SK-N-SH treated with all-trans-retinoic acid at 6 μM for 48 hours (cell line): ENCODE results near the gene EPM2AIP1.

ENCODE experiments used
- ATAC-seq: fragments of 200-7000 bp; cut with Tn5 transposase; 3 replicates; pipeline ENCODE4 v1.9.1; 2020; ENCODE audit warnings: mild to moderate bottlenecking, moderate library complexity
- BACH2 ChIP-seq: fragments of 250-450 bp; sonication (Bioruptor Pico); IDR thresholded peaks from 2 replicates; pipeline ENCODE4 v1.9.0; 2021; ENCODE audit warnings: mild to moderate bottlenecking, borderline replicate concordance
- CSDC2 ChIP-seq: fragments of 250-450 bp; sonication (Bioruptor Pico); IDR thresholded peaks from 2 replicates; pipeline ENCODE4 v1.5.0; 2020; ENCODE audit warnings: mild to moderate bottlenecking, moderate library complexity
- ESRRG ChIP-seq: fragments of 250-450 bp; sonication (Bioruptor Pico); IDR thresholded peaks from 2 replicates; pipeline ENCODE4 v1.6.1; 2021; ENCODE audit warnings: mild to moderate bottlenecking
- GLIS3 ChIP-seq: fragments of 250-450 bp; sonication (Bioruptor Pico); IDR thresholded peaks from 2 replicates; pipeline ENCODE4 v1.5.0; 2020; ENCODE audit warnings: mild to moderate bottlenecking, moderate library complexity
- ISL1 ChIP-seq: fragments of 250-450 bp; sonication (Bioruptor Pico); IDR thresholded peaks from 2 replicates; pipeline ENCODE4 v2.1.2; 2022; ENCODE audit warnings: mild to moderate bottlenecking, moderate library complexity
- OSR1 ChIP-seq: fragments of 250-450 bp; sonication (Bioruptor Pico); IDR thresholded peaks from 2 replicates; pipeline ENCODE4 v1.8.0; 2022; ENCODE audit warnings: moderate library complexity, mild to moderate bottlenecking, inconsistent platforms
- PPARA ChIP-seq: fragments of 250-450 bp; sonication (Bioruptor Pico); IDR thresholded peaks from 2 replicates; pipeline ENCODE4 v1.5.0; 2020; ENCODE audit warnings: mild to moderate bottlenecking, borderline replicate concordance
- RARB ChIP-seq: fragments of 250-450 bp; sonication (Bioruptor Pico); IDR thresholded peaks from 2 replicates; pipeline ENCODE4 v1.8.0; 2021; ENCODE audit warnings: mild to moderate bottlenecking, moderate library complexity
- SNAI2 ChIP-seq: fragments of 250-450 bp; sonication (Bioruptor Pico); IDR thresholded peaks from 2 replicates; pipeline ENCODE4 v1.5.0; 2020; ENCODE audit warnings: mild to moderate bottlenecking, moderate library complexity
- TCF4 ChIP-seq: fragments of 250-450 bp; sonication (Bioruptor Pico); IDR thresholded peaks from 2 replicates; pipeline ENCODE4 v1.8.0; 2021; ENCODE audit warnings: mild to moderate bottlenecking, moderate library complexity, borderline replicate concordance
- TOX ChIP-seq: fragments of 250-450 bp; sonication (Bioruptor Pico); IDR thresholded peaks from 2 replicates; pipeline ENCODE4 v1.8.0; 2021; ENCODE audit warnings: mild to moderate bottlenecking, moderate library complexity, borderline replicate concordance
- ZC3H10 ChIP-seq: fragments of 250-450 bp; sonication (Bioruptor Pico); IDR thresholded peaks from 2 replicates; pipeline ENCODE4 v1.5.1; 2021; ENCODE audit warnings: mild to moderate bottlenecking, moderate library complexity
- ZFP3 ChIP-seq: fragments of 250-450 bp; sonication (Bioruptor Pico); IDR thresholded peaks from 2 replicates; pipeline ENCODE4 v1.5.0; 2020; ENCODE audit warnings: mild to moderate bottlenecking, moderate library complexity
- ZFP30 ChIP-seq: fragments of 450-650 bp; formaldehyde crosslinking; IDR thresholded peaks from 2 replicates; pipeline ENCODE4 v1.5.0; 2022; ENCODE audit warnings: mild to moderate bottlenecking, moderate library complexity
- ZNF565 ChIP-seq: fragments of 450-650 bp; formaldehyde crosslinking; conservative IDR thresholded peaks from 2 replicates; pipeline ENCODE4 v1.5.0; 2020; ENCODE audit warnings: low read depth, mild to moderate bottlenecking, moderate library complexity
- ZNF8 ChIP-seq: fragments of 450-650 bp; formaldehyde crosslinking; IDR thresholded peaks from 2 replicates; pipeline ENCODE4 v1.5.0; 2020; ENCODE audit warnings: mild to moderate bottlenecking, moderate library complexity
- TF ChIP-seq, protein P1 (sequence below): fragments of 250-450 bp; sonication (Bioruptor Pico); IDR thresholded peaks from 2 replicates; pipeline ENCODE4 v1.5.1; 2020; ENCODE audit warnings: low read depth, mild to moderate bottlenecking, moderate library complexity
- TF ChIP-seq, protein P2 (sequence below): fragments of 250-450 bp; sonication (Bioruptor Pico); IDR thresholded peaks from 2 replicates; pipeline ENCODE4 v1.8.0; 2021; ENCODE audit warnings: low read depth, mild to moderate bottlenecking, moderate library complexity, borderline replicate concordance
- TF ChIP-seq, protein P3 (sequence below): fragments of 250-450 bp; sonication (Bioruptor Pico); IDR thresholded peaks from 2 replicates; pipeline ENCODE4 v1.5.0; 2020; ENCODE audit warnings: mild to moderate bottlenecking, moderate library complexity
- TF ChIP-seq, protein P4 (sequence below): fragments of 250-450 bp; sonication (Bioruptor Pico); IDR thresholded peaks from 2 replicates; pipeline ENCODE4 v1.5.1; 2021; ENCODE audit warnings: mild to moderate bottlenecking, moderate library complexity
- TF ChIP-seq, protein P5 (sequence below): fragments of 250-450 bp; sonication (Bioruptor Pico); IDR thresholded peaks from 2 replicates; pipeline ENCODE4 v1.8.0; 2020; ENCODE audit warnings: mild to moderate bottlenecking, moderate library complexity, borderline replicate concordance

Gene EPM2AIP1

DNA sequence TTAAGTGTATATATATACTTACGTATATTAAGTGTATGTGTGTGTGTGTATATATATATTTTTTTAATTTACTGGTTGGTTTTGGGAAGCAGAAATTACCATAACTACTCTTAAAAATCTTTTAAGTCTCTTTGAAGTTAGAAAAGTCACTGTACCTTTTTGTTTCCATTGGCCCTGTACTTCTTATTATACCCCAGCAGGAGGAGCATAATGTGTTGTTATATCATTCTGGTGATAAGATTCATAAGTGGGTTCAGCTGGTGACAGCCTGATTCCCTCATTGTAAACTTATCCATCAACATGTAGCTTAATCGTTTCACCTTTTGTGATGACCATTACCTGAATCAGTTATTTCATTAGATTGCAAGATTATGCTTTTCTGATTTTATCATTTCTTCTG, 31.2 kb upstream of the EPM2AIP1 start:
- ATAC-seq, result 0 out of 3 replicates have a peak, but pooled peaks have one; percentile 32
- no peak for TF ChIP-seq TCF4 (CRISPR knock-in tag)
- TF ChIP-seq BACH2 (CRISPR knock-in tag), result no peak
- TF ChIP-seq ZFP3 (CRISPR knock-in tag), result no peak
- no peak for TF ChIP-seq PPARA (CRISPR knock-in tag)
- TF ChIP-seq, protein P1, sequence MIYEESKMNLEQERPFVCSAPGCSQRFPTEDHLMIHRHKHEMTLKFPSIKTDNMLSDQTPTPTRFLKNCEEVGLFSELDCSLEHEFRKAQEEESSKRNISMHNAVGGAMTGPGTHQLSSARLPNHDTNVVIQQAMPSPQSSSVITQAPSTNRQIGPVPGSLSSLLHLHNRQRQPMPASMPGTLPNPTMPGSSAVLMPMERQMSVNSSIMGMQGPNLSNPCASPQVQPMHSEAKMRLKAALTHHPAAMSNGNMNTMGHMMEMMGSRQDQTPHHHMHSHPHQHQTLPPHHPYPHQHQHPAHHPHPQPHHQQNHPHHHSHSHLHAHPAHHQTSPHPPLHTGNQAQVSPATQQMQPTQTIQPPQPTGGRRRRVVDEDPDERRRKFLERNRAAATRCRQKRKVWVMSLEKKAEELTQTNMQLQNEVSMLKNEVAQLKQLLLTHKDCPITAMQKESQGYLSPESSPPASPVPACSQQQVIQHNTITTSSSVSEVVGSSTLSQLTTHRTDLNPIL, result no peak
- TF ChIP-seq GLIS3 (CRISPR knock-in tag), result no peak
- TF ChIP-seq TOX (CRISPR knock-in tag), result no peak
- TF ChIP-seq, protein P2, sequence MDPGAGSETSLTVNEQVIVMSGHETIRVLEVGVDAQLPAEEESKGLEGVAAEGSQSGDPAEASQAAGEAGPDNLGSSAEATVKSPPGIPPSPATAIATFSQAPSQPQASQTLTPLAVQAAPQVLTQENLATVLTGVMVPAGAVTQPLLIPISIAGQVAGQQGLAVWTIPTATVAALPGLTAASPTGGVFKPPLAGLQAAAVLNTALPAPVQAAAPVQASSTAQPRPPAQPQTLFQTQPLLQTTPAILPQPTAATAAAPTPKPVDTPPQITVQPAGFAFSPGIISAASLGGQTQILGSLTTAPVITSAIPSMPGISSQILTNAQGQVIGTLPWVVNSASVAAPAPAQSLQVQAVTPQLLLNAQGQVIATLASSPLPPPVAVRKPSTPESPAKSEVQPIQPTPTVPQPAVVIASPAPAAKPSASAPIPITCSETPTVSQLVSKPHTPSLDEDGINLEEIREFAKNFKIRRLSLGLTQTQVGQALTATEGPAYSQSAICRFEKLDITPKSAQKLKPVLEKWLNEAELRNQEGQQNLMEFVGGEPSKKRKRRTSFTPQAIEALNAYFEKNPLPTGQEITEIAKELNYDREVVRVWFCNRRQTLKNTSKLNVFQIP, result no peak

DNA sequence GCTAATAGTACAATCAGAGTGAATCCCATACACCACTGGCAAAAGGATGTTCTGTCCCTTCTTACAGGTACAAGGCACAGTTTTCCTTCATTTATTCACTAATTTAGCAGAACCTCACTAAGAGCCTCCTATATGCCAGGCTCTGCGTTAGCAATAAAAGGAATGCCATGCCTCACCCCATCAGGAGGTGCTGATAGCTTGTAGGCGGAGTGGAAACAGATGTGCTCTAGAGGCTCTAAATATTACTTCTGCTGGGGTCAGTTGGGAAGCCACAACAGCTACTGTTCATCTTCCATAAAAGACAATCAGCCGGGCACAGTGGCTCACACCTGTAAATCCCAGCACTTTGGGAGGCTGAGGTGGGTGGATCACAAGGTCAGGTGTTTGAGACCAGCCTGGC, 24.8 kb upstream of the EPM2AIP1 start:
- ATAC-seq, result no peak
- TF ChIP-seq, protein P3, sequence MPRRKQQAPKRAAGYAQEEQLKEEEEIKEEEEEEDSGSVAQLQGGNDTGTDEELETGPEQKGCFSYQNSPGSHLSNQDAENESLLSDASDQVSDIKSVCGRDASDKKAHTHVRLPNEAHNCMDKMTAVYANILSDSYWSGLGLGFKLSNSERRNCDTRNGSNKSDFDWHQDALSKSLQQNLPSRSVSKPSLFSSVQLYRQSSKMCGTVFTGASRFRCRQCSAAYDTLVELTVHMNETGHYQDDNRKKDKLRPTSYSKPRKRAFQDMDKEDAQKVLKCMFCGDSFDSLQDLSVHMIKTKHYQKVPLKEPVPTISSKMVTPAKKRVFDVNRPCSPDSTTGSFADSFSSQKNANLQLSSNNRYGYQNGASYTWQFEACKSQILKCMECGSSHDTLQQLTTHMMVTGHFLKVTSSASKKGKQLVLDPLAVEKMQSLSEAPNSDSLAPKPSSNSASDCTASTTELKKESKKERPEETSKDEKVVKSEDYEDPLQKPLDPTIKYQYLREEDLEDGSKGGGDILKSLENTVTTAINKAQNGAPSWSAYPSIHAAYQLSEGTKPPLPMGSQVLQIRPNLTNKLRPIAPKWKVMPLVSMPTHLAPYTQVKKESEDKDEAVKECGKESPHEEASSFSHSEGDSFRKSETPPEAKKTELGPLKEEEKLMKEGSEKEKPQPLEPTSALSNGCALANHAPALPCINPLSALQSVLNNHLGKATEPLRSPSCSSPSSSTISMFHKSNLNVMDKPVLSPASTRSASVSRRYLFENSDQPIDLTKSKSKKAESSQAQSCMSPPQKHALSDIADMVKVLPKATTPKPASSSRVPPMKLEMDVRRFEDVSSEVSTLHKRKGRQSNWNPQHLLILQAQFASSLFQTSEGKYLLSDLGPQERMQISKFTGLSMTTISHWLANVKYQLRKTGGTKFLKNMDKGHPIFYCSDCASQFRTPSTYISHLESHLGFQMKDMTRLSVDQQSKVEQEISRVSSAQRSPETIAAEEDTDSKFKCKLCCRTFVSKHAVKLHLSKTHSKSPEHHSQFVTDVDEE, result no peak
- TF ChIP-seq BACH2 (CRISPR knock-in tag) (no peak), ZFP3 (CRISPR knock-in tag) (no peak), OSR1 (CRISPR knock-in tag) (no peak), TOX (CRISPR knock-in tag) (no peak), TCF4 (CRISPR knock-in tag) (no peak), SNAI2 (CRISPR knock-in tag) (no peak), ESRRG (no peak), ZFP30 (CRISPR knock-in tag) (no peak), ISL1 (no peak), ZC3H10 (CRISPR knock-in tag) (no peak), CSDC2 (no peak), ZNF8 (no peak), RARB (no peak), ZNF565 (no peak)
- TF ChIP-seq, protein P1, result no peak
- TF ChIP-seq, protein P4, sequence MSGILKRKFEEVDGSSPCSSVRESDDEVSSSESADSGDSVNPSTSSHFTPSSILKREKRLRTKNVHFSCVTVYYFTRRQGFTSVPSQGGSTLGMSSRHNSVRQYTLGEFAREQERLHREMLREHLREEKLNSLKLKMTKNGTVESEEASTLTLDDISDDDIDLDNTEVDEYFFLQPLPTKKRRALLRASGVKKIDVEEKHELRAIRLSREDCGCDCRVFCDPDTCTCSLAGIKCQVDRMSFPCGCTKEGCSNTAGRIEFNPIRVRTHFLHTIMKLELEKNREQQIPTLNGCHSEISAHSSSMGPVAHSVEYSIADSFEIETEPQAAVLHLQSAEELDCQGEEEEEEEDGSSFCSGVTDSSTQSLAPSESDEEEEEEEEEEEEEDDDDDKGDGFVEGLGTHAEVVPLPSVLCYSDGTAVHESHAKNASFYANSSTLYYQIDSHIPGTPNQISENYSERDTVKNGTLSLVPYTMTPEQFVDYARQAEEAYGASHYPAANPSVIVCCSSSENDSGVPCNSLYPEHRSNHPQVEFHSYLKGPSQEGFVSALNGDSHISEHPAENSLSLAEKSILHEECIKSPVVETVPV (CRISPR knock-in tag), result no peak
- TF ChIP-seq, protein P2, result no peak
- TF ChIP-seq, protein P5, sequence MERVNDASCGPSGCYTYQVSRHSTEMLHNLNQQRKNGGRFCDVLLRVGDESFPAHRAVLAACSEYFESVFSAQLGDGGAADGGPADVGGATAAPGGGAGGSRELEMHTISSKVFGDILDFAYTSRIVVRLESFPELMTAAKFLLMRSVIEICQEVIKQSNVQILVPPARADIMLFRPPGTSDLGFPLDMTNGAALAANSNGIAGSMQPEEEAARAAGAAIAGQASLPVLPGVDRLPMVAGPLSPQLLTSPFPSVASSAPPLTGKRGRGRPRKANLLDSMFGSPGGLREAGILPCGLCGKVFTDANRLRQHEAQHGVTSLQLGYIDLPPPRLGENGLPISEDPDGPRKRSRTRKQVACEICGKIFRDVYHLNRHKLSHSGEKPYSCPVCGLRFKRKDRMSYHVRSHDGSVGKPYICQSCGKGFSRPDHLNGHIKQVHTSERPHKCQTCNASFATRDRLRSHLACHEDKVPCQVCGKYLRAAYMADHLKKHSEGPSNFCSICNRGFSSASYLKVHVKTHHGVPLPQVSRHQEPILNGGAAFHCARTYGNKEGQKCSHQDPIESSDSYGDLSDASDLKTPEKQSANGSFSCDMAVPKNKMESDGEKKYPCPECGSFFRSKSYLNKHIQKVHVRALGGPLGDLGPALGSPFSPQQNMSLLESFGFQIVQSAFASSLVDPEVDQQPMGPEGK (CRISPR knock-in tag), result no peak
